A673 (cell line): ENCODE results near the gene SPRED3. TPM values are rescaled to one million over a fixed set of nuclear protein-coding genes. Genes with fewer than 3 reads are reported as not detected.

Experiments
- BruUV-seq: library from RNA; stranded (reverse); fragments of 400-500 nt; replicated peaks from 2 replicates; lab custom pipeline; 2021; lab: Mats Ljungman, UMichigan
- CTCF ChIA-PET: fragments of 300-600 bp; sonication (Branson Sonifier 250); formaldehyde crosslinking; loops from one replicate; lab custom pipeline; 2022; ENCODE audit warnings: antibody characterized with exemption; lab: Charles Lee
- POLR2A ChIA-PET: fragments of 300-600 bp; sonication (Branson Sonifier 250); formaldehyde crosslinking; loops from one replicate; lab custom pipeline; 2022; ENCODE audit warnings: antibody characterized with exemption; ENCODE audit not compliant: low non-redundant PET; lab: Charles Lee
- DNase-seq: peaks from one replicate; pipeline ENCODE4 v3.0.0-alpha.2; 2015; ENCODE audit warnings: low spot score
- H3K27ac ChIP-seq: fragments of 200-600 bp; sonication (generic); 2 replicates; pipeline ENCODE4 v1.5.1; 2016; ENCODE audit warnings: mixed run types, low read depth, mild to moderate bottlenecking, mixed read lengths, antibody characterized with exemption, low read length; ENCODE audit not compliant: poor library complexity, severe bottlenecking
- H3K27me3 ChIP-seq: fragments of 200-600 bp; sonication (generic); replicated peaks from 2 replicates; pipeline ENCODE4 v1.6.1; 2017; ENCODE audit warnings: mixed run types, low read depth, mild to moderate bottlenecking, mixed read lengths, antibody characterized with exemption, low read length; ENCODE audit not compliant: insufficient read depth, poor library complexity
- H3K36me3 ChIP-seq: fragments of 200-600 bp; sonication (generic); 2 replicates; pipeline ENCODE4 v1.6.1; 2016; ENCODE audit warnings: mixed run types, mild to moderate bottlenecking, mixed read lengths, antibody characterized with exemption, low read length; ENCODE audit not compliant: insufficient read depth, poor library complexity, severe bottlenecking
- H3K4me1 ChIP-seq: fragments of 200-600 bp; sonication (generic); 2 replicates; pipeline ENCODE4 v1.6.1; 2017; ENCODE audit warnings: mixed run types, mild to moderate bottlenecking, mixed read lengths, antibody characterized with exemption, low read length; ENCODE audit not compliant: insufficient read depth, poor library complexity, severe bottlenecking
- H3K4me3 ChIP-seq: fragments of 200-600 bp; sonication (generic); 2 replicates; pipeline ENCODE4 v1.5.1; 2016; ENCODE audit warnings: low read depth, mixed run types, mild to moderate bottlenecking, mixed read lengths, low read length; ENCODE audit not compliant: poor library complexity, severe bottlenecking
- H3K9me3 ChIP-seq: fragments of 200-600 bp; sonication (generic); 2 replicates; pipeline ENCODE4 v1.6.1; 2016; ENCODE audit warnings: mixed run types, low read depth, mild to moderate bottlenecking, mixed read lengths, antibody characterized with exemption, low read length; ENCODE audit not compliant: poor library complexity, severe bottlenecking
- EZH2 ChIP-seq: fragments of 200-600 bp; sonication (generic); IDR thresholded peaks from 2 replicates; pipeline ENCODE4 v1.6.1; 2017; ENCODE audit warnings: borderline replicate concordance, low read depth, mild to moderate bottlenecking, mixed read lengths, antibody characterized with exemption, low read length; ENCODE audit not compliant: poor library complexity, severe bottlenecking
- intact Hi-C: fragments of 100-400 bp; cut with micrococcal nuclease; formaldehyde crosslinking; loops from one replicate; pipeline ENCODE4 v1.10.0; 2022; ENCODE audit not compliant: unreplicated experiment
- total RNA-seq: library from RNA; stranded (reverse); gene quantifications from 2 replicates; pipeline ENCODE4 v1.2.3, GENCODE V29; 2021
- TF ChIP-seq, protein P1 (sequence below): fragments of 300-800, 200-600 bp; sonication (generic); conservative IDR thresholded peaks from 2 replicates; pipeline ENCODE4 v1.5.1; 2017; ENCODE audit warnings: low read depth, mild to moderate bottlenecking, antibody characterized with exemption, low read length, moderate library complexity, mixed read lengths

The SPRED3 gene
- total RNA-seq, 1 experiment from 2014 or later: 6.2 TPM

DNA sequence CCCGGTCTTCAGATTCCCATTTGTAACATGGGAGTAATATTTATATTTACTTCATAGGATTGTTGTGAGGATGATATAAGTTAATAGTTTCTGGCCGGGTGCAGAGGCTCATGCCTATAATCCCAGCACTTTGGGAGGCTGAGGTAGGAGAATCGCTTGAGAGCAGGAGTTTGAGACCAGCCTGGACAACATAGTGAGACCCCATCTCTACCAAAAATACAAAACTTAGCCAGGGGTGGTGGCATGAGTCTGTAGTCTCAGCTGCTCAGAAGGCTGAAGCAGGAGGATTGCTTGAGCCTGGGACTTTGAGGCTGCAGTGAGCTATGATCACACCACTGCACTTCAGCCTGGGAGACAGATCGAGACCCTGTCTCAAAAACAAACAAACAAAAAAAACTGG lies 41.7 kb upstream of the SPRED3 start:
- TF ChIP-seq, protein P1, sequence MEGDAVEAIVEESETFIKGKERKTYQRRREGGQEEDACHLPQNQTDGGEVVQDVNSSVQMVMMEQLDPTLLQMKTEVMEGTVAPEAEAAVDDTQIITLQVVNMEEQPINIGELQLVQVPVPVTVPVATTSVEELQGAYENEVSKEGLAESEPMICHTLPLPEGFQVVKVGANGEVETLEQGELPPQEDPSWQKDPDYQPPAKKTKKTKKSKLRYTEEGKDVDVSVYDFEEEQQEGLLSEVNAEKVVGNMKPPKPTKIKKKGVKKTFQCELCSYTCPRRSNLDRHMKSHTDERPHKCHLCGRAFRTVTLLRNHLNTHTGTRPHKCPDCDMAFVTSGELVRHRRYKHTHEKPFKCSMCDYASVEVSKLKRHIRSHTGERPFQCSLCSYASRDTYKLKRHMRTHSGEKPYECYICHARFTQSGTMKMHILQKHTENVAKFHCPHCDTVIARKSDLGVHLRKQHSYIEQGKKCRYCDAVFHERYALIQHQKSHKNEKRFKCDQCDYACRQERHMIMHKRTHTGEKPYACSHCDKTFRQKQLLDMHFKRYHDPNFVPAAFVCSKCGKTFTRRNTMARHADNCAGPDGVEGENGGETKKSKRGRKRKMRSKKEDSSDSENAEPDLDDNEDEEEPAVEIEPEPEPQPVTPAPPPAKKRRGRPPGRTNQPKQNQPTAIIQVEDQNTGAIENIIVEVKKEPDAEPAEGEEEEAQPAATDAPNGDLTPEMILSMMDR: no peak
- no peak for TF ChIP-seq EZH2
- H3K4me1 ChIP-seq: no peaks in the 10 kb centered on the region
- H3K4me3 ChIP-seq: no peak overlapping the region
- H3K9me3 ChIP-seq: no peaks in the 10 kb centered on the region
- no peaks in the 10 kb centered on the region for H3K36me3 ChIP-seq
- intact Hi-C loops: no loop called here
- no peak for DNase-seq
- H3K27ac ChIP-seq: no peak overlapping the region
- no TSS peak for BruUV-seq
- POLR2A ChIA-PET: no interaction called here
- no peaks in the 10 kb centered on the region for H3K27me3 ChIP-seq
- CTCF ChIA-PET: no interaction called here

DNA sequence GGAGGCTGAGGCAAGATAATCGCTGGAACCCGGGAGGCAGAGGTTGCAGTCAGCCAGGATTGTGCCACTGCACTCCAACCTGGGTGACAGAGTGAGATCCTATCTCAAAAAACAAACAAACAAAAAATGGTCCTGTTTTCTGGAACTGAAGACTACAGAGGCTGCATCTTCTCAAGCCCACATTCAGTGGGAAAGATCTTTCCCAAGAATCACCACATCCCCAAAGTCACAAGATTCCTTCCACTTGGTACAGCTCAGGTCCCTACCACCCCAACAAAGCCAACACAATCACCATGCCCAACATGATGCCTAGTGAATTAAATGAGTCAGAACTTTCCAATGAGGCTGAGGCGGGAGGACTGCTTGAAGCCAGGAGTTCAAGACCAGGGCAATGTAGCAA lies 37.6 kb upstream of the SPRED3 start:
- POLR2A ChIA-PET: no interaction called here
- CTCF ChIA-PET: no interaction called here

DNA sequence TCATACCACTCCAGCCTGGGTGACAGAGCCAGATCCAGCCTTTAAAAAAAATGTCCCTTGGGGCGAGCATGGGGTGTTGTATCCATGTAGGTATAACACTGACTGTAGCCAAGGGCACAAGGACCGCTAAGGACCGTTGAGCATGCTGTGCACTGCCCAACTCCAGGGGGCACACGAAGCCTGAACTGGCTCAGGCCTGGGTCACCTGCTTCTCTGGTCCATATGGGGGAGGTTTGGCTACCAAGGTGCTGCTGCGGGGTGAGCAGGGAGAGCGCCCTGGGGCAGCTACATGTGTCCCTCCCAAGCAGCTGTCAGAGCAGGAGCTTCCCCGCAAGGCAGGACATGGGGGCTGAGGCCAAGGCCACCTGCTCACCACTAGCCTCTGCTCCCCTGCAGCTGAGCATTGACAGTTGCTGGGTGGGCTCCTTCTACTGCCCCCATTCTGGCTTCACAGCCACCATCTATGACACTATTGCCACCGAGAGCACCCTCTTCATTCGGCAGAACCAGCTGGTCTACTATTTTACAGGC lies 36.6 kb upstream of the SPRED3 start:
- no TSS peak for BruUV-seq
- POLR2A ChIA-PET: no interaction called here
- CTCF ChIA-PET: no interaction called here

More for the DNA sequence above, 37.6 kb upstream of the SPRED3 start:
- TF ChIP-seq, protein P1: no peak
- no peak for TF ChIP-seq EZH2
- intact Hi-C loops: no loop called here
- Histone ChIP-seq H3K36me3 (no peaks in the 10 kb centered on the region), H3K4me3 (no peak overlapping the region), H3K27ac (no peak overlapping the region), H3K4me1 (no peaks in the 10 kb centered on the region), H3K27me3 (no peaks in the 10 kb centered on the region), H3K9me3 (no peaks in the 10 kb centered on the region)
- no peak for DNase-seq
- BruUV-seq: no TSS peak

More for the DNA sequence above, 36.6 kb upstream of the SPRED3 start:
- Histone ChIP-seq H3K9me3 (no peaks in the 10 kb centered on the region), H3K27me3 (no peaks in the 10 kb centered on the region), H3K4me3 (no peak overlapping the region), H3K27ac (no peak overlapping the region), H3K36me3 (no peaks in the 10 kb centered on the region), H3K4me1 (no peaks in the 10 kb centered on the region)
- intact Hi-C loops: no loop called here
- TF ChIP-seq EZH2: no peak
- TF ChIP-seq, protein P1: no peak
- no peak for DNase-seq
